HepG2 (cell line): Measurements from ENCODE around the gene CHD9. TPM values are rescaled to one million over a fixed set of nuclear protein-coding genes. Genes with fewer than 3 reads are reported as not detected.
A peak's percentile ranks its signal among the peaks of the same experiment; 100 is the strongest.

Experiments
- CEBPB ChIP-seq: IDR thresholded peaks from 2 replicates; pipeline ENCODE4 v1.6.1; 2011; ENCODE audit warnings: low read depth, low read length, improper control_type of control experiment, borderline replicate concordance
- GATAD1 ChIP-seq: IDR thresholded peaks from 2 replicates; pipeline ENCODE4 v1.6.1; 2016; ENCODE audit warnings: missing genetic modification reagents, missing compliant biosample characterization
- KLF12 ChIP-seq: sonication (generic); formaldehyde crosslinking; IDR thresholded peaks from 2 replicates; pipeline ENCODE4 v1.4.0; 2020; ENCODE audit warnings: missing genetic modification reagents, borderline replicate concordance
- MBNL3 ChIP-seq: fragments of 250-450 bp; sonication (Bioruptor Pico); conservative IDR thresholded peaks from 2 replicates; pipeline ENCODE4 v1.8.0; 2022; ENCODE audit warnings: mild to moderate bottlenecking, inconsistent platforms
- MED1 ChIP-seq: sonication (generic); formaldehyde crosslinking; IDR thresholded peaks from 2 replicates; pipeline ENCODE4 v1.4.0; 2020; ENCODE audit warnings: missing genetic modification reagents
- SMARCE1 ChIP-seq: fragments of 450-650 bp; IDR thresholded peaks from 2 replicates; pipeline ENCODE4 v1.6.1; 2017; ENCODE audit warnings: borderline replicate concordance
- SRSF1 ChIP-seq: fragments of 200-400 bp; formaldehyde crosslinking; optimal IDR thresholded peaks from 2 replicates; pipeline ENCODE3; 2017; ENCODE audit warnings: mild to moderate bottlenecking, low read depth, low read length, moderate library complexity
- STAT5B ChIP-seq: sonication (generic); formaldehyde crosslinking; IDR thresholded peaks from 2 replicates; pipeline ENCODE4 v1.4.0; 2020; ENCODE audit warnings: missing genetic modification reagents
- SYNCRIP ChIP-seq: fragments of 200-400 bp; formaldehyde crosslinking; IDR thresholded peaks from 2 replicates; pipeline ENCODE4 v1.6.1; 2018; ENCODE audit warnings: mild to moderate bottlenecking, low read depth, low read length; ENCODE audit not compliant: insufficient read depth
- TCF7L2 ChIP-seq: IDR thresholded peaks from 2 replicates; pipeline ENCODE4 v1.6.1; 2011; ENCODE audit warnings: mild to moderate bottlenecking, low read depth, low read length, moderate library complexity
- TOE1 ChIP-seq: sonication (generic); formaldehyde crosslinking; IDR thresholded peaks from 2 replicates; pipeline ENCODE4 v1.4.0; 2020; ENCODE audit warnings: mild to moderate bottlenecking, missing genetic modification reagents
- ZFYVE20 ChIP-seq: sonication (generic); formaldehyde crosslinking; IDR thresholded peaks from 2 replicates; pipeline ENCODE4 v1.8.0; 2023; ENCODE audit warnings: low read depth, mild to moderate bottlenecking, moderate library complexity, missing genetic modification reagents, borderline replicate concordance
- ZNF274 ChIP-seq: sonication (generic); formaldehyde crosslinking; IDR thresholded peaks from 2 replicates; pipeline ENCODE4 v1.5.1; 2020; ENCODE audit warnings: mild to moderate bottlenecking, missing genetic modification reagents
- ZNF432 ChIP-seq: sonication (generic); formaldehyde crosslinking; IDR thresholded peaks from 2 replicates; pipeline ENCODE4 v1.5.0; 2020; ENCODE audit warnings: missing genetic modification reagents, mild to moderate bottlenecking, borderline replicate concordance
- ZNF724P ChIP-seq: sonication (generic); formaldehyde crosslinking; IDR thresholded peaks from 2 replicates; pipeline ENCODE4 v1.8.0; 2022; ENCODE audit warnings: missing genetic modification reagents, borderline replicate concordance
- polyA plus RNA-seq, 8 experiments: library from polyadenylated mRNA; depleted of rRNA in 3 of 8; stranded (reverse) in 7 of 8; unstranded in 1 of 8; fragments of >200 nt; fragmentation: Illumina TruSeq in 4 of 8; extraction: Trizol in 4 of 8; gene quantifications; 2 replicates each; pipeline versions ENCODE4 v1.2.1 to v1.2.3, GENCODE V29; 2011 to 2016; ENCODE audit warnings: low read depth in 4 of 8, missing spikeins in 1 of 8, mixed read lengths in 1 of 8; ENCODE audit not compliant: insufficient read depth in 1 of 8
- total RNA-seq, 5 experiments: library from RNA; depleted of rRNA; stranded (reverse); fragments of >200 nt; fragmentation: Illumina TruSeq; extraction: Trizol; gene quantifications; 2 replicates each; pipeline ENCODE4 v1.2.3, GENCODE V29; 2016; ENCODE audit warnings: low read depth in 1 of 5
- TF ChIP-seq, protein P1 (sequence below): sonication (generic); formaldehyde crosslinking; IDR thresholded peaks from 2 replicates; pipeline ENCODE4 v1.4.0; 2020; ENCODE audit warnings: missing genetic modification reagents
- TF ChIP-seq, protein P2 (sequence below): sonication (generic); formaldehyde crosslinking; IDR thresholded peaks from 2 replicates; pipeline ENCODE4 v1.5.1; 2020; ENCODE audit warnings: missing genetic modification reagents, mild to moderate bottlenecking, borderline replicate concordance
- TF ChIP-seq, protein P3 (sequence below): sonication (generic); formaldehyde crosslinking; IDR thresholded peaks from 2 replicates; pipeline ENCODE4 v1.5.1; 2020; ENCODE audit warnings: missing genetic modification reagents, mild to moderate bottlenecking, borderline replicate concordance
- TF ChIP-seq, protein P4 (sequence below): sonication (generic); formaldehyde crosslinking; IDR thresholded peaks from 2 replicates; pipeline ENCODE4 v1.4.0; 2020; ENCODE audit warnings: missing genetic modification reagents, borderline replicate concordance

Gene CHD9
- total and polyA plus RNA-seq, 2 of the 13 experiments (the other 11 are each of a cell fraction or from before 2014, with no cell fraction given), result 23.4 to 27.7 TPM

DNA sequence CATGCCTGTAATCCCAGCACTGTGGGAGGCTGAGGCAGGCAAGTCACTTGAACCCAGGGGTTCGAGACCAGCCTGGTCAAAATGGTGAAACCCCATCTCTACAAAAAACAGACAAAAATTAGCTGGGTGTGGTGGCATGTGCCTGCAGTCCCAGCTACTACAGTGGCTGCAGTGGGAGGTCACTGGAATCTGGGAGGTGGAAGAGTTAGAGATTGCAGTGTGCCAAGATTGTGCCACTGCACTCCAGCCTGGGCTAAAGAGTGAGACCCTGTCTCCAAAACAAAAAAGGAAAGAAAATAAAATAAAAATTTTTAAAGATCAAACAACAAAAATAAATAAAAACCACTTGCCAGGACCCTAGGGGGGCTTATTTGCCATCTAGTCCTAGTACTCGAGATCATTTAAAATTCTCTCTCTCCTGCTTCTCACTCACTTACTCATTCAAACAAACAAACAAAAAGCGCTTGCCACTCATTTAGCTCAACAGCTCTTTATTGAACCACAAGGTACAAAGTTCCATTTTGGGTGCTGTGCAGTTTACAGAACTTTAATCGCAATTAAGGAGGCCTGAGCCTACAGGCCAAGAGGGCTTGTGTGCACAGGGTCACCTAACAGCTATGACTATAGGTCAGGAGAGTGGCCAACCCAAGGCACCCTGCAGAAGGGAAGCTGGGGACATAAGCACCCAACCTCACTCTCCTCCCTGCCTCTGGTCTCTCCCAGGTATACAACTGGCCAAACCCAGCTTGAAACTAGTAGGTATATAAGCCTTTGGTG lies 6.5 kb upstream of the CHD9 start (continued):
- TF ChIP-seq, protein P1, sequence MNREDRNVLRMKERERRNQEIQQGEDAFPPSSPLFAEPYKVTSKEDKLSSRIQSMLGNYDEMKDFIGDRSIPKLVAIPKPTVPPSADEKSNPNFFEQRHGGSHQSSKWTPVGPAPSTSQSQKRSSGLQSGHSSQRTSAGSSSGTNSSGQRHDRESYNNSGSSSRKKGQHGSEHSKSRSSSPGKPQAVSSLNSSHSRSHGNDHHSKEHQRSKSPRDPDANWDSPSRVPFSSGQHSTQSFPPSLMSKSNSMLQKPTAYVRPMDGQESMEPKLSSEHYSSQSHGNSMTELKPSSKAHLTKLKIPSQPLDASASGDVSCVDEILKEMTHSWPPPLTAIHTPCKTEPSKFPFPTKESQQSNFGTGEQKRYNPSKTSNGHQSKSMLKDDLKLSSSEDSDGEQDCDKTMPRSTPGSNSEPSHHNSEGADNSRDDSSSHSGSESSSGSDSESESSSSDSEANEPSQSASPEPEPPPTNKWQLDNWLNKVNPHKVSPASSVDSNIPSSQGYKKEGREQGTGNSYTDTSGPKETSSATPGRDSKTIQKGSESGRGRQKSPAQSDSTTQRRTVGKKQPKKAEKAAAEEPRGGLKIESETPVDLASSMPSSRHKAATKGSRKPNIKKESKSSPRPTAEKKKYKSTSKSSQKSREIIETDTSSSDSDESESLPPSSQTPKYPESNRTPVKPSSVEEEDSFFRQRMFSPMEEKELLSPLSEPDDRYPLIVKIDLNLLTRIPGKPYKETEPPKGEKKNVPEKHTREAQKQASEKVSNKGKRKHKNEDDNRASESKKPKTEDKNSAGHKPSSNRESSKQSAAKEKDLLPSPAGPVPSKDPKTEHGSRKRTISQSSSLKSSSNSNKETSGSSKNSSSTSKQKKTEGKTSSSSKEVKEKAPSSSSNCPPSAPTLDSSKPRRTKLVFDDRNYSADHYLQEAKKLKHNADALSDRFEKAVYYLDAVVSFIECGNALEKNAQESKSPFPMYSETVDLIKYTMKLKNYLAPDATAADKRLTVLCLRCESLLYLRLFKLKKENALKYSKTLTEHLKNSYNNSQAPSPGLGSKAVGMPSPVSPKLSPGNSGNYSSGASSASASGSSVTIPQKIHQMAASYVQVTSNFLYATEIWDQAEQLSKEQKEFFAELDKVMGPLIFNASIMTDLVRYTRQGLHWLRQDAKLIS (CRISPR knock-in tag), result no peak
- peak; percentile 60; the same call in 1 of the 2 replicates for TF ChIP-seq SMARCE1
- TF ChIP-seq TOE1, result no peak
- TF ChIP-seq, protein P2, sequence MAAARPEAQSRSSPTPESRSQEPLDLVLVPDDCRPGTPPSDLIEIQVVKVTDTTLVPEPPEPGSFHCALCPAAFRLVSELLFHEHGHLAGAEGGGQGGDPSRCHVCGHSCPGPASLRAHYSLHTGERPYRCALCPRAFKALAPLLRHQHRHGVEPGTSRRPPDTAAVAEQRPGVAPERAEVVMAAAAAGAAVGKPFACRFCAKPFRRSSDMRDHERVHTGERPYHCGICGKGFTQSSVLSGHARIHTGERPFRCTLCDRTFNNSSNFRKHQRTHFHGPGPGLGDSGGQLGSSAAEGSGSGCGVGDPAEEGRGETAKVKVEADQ (CRISPR knock-in tag), result no peak
- TF ChIP-seq, protein P3, sequence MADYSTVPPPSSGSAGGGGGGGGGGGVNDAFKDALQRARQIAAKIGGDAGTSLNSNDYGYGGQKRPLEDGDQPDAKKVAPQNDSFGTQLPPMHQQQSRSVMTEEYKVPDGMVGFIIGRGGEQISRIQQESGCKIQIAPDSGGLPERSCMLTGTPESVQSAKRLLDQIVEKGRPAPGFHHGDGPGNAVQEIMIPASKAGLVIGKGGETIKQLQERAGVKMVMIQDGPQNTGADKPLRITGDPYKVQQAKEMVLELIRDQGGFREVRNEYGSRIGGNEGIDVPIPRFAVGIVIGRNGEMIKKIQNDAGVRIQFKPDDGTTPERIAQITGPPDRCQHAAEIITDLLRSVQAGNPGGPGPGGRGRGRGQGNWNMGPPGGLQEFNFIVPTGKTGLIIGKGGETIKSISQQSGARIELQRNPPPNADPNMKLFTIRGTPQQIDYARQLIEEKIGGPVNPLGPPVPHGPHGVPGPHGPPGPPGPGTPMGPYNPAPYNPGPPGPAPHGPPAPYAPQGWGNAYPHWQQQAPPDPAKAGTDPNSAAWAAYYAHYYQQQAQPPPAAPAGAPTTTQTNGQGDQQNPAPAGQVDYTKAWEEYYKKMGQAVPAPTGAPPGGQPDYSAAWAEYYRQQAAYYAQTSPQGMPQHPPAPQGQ (CRISPR knock-in tag), result no peak
- no peak for TF ChIP-seq TCF7L2
- TF ChIP-seq CEBPB, result no peak
- TF ChIP-seq ZNF724P (CRISPR knock-in tag), result no peak
- no peak for TF ChIP-seq SYNCRIP
- TF ChIP-seq ZFYVE20 (CRISPR knock-in tag), result no peak
- TF ChIP-seq STAT5B (CRISPR knock-in tag), result no peak
- TF ChIP-seq SRSF1, result no peak
- TF ChIP-seq GATAD1, result 0 out of 2 replicates have a peak, but pooled peaks have one; percentile 29
- TF ChIP-seq ZNF432, result no peak
- TF ChIP-seq ZNF274 (CRISPR knock-in tag), result no peak
- TF ChIP-seq, protein P4, sequence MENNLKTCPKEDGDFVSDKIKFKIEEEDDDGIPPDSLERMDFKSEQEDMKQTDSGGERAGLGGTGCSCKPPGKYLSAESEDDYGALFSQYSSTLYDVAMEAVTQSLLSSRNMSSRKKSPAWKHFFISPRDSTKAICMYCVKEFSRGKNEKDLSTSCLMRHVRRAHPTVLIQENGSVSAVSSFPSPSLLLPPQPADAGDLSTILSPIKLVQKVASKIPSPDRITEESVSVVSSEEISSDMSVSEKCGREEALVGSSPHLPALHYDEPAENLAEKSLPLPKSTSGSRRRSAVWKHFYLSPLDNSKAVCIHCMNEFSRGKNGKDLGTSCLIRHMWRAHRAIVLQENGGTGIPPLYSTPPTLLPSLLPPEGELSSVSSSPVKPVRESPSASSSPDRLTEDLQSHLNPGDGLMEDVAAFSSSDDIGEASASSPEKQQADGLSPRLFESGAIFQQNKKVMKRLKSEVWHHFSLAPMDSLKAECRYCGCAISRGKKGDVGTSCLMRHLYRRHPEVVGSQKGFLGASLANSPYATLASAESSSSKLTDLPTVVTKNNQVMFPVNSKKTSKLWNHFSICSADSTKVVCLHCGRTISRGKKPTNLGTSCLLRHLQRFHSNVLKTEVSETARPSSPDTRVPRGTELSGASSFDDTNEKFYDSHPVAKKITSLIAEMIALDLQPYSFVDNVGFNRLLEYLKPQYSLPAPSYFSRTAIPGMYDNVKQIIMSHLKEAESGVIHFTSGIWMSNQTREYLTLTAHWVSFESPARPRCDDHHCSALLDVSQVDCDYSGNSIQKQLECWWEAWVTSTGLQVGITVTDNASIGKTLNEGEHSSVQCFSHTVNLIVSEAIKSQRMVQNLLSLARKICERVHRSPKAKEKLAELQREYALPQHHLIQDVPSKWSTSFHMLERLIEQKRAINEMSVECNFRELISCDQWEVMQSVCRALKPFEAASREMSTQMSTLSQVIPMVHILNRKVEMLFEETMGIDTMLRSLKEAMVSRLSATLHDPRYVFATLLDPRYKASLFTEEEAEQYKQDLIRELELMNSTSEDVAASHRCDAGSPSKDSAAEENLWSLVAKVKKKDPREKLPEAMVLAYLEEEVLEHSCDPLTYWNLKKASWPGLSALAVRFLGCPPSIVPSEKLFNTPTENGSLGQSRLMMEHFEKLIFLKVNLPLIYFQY (CRISPR knock-in tag), result 0 out of 2 replicates have a peak, but pooled peaks have one; percentile 31
- no peak for TF ChIP-seq KLF12
- peak; percentile 71 for TF ChIP-seq MED1
- no peak for TF ChIP-seq MBNL3 (CRISPR knock-in tag)
